ENCODE measurements around the gene ATRNL1. TPM values are rescaled to one million over a fixed set of nuclear protein-coding genes. Genes with fewer than 3 reads are reported as not detected.

The ATRNL1 gene
- total RNA-seq, 4 donors from 2014 or later = 137 to 431 (median 202) TPM

DNA sequence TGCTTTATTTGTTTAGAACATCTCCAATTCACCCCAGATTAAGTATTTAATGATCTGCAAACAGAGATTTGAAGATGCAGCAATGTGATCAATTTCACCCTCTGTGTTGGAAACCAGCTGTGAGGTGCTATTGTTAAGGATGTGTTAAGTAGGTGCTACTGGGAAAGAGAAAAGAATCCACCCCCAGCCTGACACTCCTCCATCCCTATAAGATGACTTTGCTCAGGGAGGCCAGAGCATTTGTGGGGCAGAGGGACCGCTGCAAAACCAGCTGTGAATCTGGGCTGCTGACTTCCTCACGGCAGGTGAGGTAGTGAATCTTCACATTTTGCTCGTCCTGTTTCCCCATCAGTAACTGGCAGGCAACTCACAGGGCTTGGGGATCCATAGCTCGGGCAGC is 882.3 kb downstream of the ATRNL1 start:
- TF ChIP-seq POLR2A (IDR thresholded peaks at IDR 0.05) = no peak
- TF ChIP-seq, protein P1, sequence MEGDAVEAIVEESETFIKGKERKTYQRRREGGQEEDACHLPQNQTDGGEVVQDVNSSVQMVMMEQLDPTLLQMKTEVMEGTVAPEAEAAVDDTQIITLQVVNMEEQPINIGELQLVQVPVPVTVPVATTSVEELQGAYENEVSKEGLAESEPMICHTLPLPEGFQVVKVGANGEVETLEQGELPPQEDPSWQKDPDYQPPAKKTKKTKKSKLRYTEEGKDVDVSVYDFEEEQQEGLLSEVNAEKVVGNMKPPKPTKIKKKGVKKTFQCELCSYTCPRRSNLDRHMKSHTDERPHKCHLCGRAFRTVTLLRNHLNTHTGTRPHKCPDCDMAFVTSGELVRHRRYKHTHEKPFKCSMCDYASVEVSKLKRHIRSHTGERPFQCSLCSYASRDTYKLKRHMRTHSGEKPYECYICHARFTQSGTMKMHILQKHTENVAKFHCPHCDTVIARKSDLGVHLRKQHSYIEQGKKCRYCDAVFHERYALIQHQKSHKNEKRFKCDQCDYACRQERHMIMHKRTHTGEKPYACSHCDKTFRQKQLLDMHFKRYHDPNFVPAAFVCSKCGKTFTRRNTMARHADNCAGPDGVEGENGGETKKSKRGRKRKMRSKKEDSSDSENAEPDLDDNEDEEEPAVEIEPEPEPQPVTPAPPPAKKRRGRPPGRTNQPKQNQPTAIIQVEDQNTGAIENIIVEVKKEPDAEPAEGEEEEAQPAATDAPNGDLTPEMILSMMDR (IDR thresholded peaks at IDR 0.05) = no peak
- no peaks in the 10 kb centered on the region for H3K4me1 ChIP-seq
- DNase-seq = no peak
- H3K36me3 ChIP-seq = no peaks in the 10 kb centered on the region
- no peaks in the 10 kb centered on the region for H3K27me3 ChIP-seq
- H3K9me3 ChIP-seq = no peaks in the 10 kb centered on the region
- no peak overlapping the region for H3K4me3 ChIP-seq
- H3K27ac ChIP-seq = no peak overlapping the region
- intact Hi-C loops (cut with DNase I; ENCODE audit: low total_unique reads) = no loop called here

DNA sequence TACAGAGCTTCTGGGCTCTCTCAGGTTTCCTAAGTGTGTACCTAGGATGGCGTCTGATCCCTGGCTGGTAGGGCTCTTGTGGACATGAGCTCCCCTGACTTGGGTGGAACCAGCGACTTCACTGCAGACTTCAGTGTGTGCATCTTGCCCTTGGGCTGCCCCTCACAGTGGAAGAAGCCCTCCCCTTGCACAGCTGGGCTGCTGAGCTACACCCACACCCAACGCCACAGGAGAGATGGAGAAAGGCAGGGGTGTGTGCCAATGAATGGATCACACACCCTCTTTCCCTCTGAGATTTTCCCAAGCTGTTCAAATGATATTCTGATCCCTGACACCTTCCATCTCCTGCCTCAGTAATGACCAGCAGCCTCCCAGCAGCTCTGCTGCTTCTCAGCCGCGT is 883.2 kb downstream of the ATRNL1 start:
- no peaks in the 10 kb centered on the region for H3K36me3 ChIP-seq
- TF ChIP-seq POLR2A (IDR thresholded peaks at IDR 0.05) = no peak
- TF ChIP-seq, protein P1 (IDR thresholded peaks at IDR 0.05) = no peak
- H3K4me3 ChIP-seq = no peak overlapping the region
- H3K4me1 ChIP-seq = no peaks in the 10 kb centered on the region
- no peak overlapping the region for H3K27ac ChIP-seq
- DNase-seq = no peak
- H3K27me3 ChIP-seq = no peaks in the 10 kb centered on the region
- intact Hi-C loops (cut with DNase I; ENCODE audit: low total_unique reads) = no loop called here
- no peaks in the 10 kb centered on the region for H3K9me3 ChIP-seq

DNA sequence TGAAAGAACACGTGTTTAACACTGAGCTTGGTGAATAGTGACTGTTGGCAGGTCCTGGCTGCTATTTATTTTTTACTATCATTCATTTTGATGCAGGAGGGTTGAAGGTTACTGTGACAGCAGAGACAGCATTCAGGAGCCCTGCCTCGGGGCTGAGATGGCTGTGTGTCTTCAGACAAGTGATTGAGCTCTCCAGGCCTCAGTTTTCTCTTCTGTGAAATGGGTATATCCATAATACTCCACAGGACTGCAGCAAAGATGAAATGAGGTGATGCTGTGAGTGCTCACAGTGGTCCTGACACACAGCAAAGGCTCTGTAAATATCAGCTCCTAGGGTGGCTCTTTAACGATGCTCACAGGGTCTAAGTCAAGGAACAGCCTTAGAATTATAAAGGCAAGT is 884.7 kb downstream of the ATRNL1 start:
- no peaks in the 10 kb centered on the region for H3K9me3 ChIP-seq
- TF ChIP-seq POLR2A (IDR thresholded peaks at IDR 0.05) = no peak
- TF ChIP-seq, protein P1 (IDR thresholded peaks at IDR 0.05) = no peak
- intact Hi-C loops (cut with DNase I; ENCODE audit: low total_unique reads) = no loop called here
- H3K4me3 ChIP-seq = no peak overlapping the region
- H3K27ac ChIP-seq = no peak overlapping the region
- H3K27me3 ChIP-seq = no peaks in the 10 kb centered on the region
- DNase-seq = no peak
- H3K4me1 ChIP-seq = no peaks in the 10 kb centered on the region
- H3K36me3 ChIP-seq = no peaks in the 10 kb centered on the region

DNA sequence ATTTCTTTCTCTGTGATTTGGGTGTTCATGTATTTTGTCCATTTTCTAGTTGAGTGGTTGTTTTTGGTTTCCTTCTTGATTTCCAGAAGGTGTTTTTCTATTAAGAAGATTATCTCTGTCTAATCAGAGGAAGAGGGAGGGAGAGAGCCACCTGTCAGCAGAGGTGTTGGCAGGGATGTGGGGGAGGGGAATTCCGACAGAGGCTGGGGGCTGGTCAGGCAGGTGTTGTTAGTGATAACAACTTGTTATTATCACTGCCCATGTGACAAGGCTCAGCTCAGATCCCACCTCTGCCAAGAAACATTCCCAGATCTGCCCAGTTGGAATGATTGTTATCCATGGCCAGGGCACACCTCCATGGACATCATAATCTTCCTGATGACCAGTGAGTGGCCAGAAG is 886.4 kb downstream of the ATRNL1 start:
- intact Hi-C loops (cut with DNase I; ENCODE audit: low total_unique reads) = no loop called here
- no peak overlapping the region for H3K27ac ChIP-seq

DNA sequence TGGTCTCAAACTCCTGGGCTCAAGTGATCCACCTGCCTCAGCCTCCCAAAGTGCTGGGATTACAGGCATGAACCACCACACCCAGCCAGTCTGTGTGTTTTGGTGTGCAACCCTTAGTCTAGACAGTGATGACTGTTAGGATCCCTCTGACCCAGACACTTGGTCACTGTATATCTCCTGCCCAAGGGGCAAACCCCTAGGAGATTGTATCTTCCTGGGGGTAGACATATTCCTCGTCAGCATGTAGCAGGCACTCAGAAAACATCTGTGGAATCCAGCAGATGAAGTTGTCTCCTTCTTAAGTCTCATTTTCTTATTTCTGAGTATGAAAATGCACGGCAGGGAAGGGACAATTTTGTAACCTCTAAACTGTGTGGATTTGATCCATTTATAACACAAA is 887.3 kb downstream of the ATRNL1 start:
- DNase-seq = no peak

More for the DNA sequence above, 886.4 kb downstream of the ATRNL1 start:
- Histone ChIP-seq H3K27me3 (no peaks in the 10 kb centered on the region), H3K9me3 (no peaks in the 10 kb centered on the region), H3K4me3 (no peak overlapping the region), H3K36me3 (no peaks in the 10 kb centered on the region), H3K4me1 (no peaks in the 10 kb centered on the region)
- no peak for TF ChIP-seq POLR2A (IDR thresholded peaks at IDR 0.05)
- TF ChIP-seq, protein P1 (IDR thresholded peaks at IDR 0.05) = no peak
- DNase-seq = no peak

More for the DNA sequence above, 887.3 kb downstream of the ATRNL1 start:
- TF ChIP-seq, protein P1 (IDR thresholded peaks at IDR 0.05) = no peak
- TF ChIP-seq POLR2A (IDR thresholded peaks at IDR 0.05) = no peak
- H3K4me3 ChIP-seq = no peak overlapping the region
- H3K4me1 ChIP-seq = no peaks in the 10 kb centered on the region
- H3K36me3 ChIP-seq = no peaks in the 10 kb centered on the region
- intact Hi-C loops (cut with DNase I; ENCODE audit: low total_unique reads) = no loop called here
- H3K27ac ChIP-seq = no peak overlapping the region
- no peaks in the 10 kb centered on the region for H3K27me3 ChIP-seq
- H3K9me3 ChIP-seq = no peaks in the 10 kb centered on the region
